ENCODE data around the gene HRAS.

- TF ChIP-seq CTCF (IDR thresholded peaks at IDR 0.05) (no peak), EZH2 (IDR thresholded peaks at IDR 0.05) (no peak)
Observed at GRCh38 chr11:573146-573759, 37.9 kb upstream of the HRAS start.

Measured in neural progenitor cell (in vitro differentiated cells).